GM18951 (cell line): ENCODE results near the gene CTPS2.

Experiments
- POLR2A ChIP-seq: IDR thresholded peaks from 4 replicates; pipeline ENCODE4 v1.6.1; 2011; ENCODE audit warnings: mild to moderate bottlenecking; ENCODE audit not compliant: insufficient read length, insufficient read depth; ENCODE audit errors: extremely low read depth
- in situ Hi-C: fragments of 300-500 bp; cut with MboI; formaldehyde crosslinking; loops from one replicate; pipeline ENCODE4 v1.12.0; 2022; ENCODE audit warnings: low sequenced_read_pairs, mixed read lengths, inconsistent platforms; ENCODE audit not compliant: unreplicated experiment

The CTPS2 gene

DNA sequence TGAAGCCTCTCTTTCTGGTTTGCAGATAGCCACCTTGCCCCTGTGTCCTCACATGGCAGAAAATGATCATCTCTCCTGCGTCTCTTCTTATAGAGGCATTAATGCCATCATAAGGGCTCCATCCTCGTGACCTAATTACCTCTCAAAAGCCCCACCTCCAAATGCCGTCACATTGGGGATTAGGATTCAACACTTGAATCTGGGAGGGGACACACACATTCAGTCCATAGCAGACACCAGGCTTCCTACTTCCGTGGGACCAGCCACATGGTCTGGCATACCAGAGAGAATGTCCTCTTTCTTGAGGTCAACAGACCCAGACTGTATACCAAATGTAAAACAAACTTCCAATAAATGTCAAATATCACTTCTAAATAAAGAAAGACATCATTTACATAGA is 144.8 kb downstream of the CTPS2 start:
- in situ Hi-C loops: no loop called here
- no peak for TF ChIP-seq POLR2A

DNA sequence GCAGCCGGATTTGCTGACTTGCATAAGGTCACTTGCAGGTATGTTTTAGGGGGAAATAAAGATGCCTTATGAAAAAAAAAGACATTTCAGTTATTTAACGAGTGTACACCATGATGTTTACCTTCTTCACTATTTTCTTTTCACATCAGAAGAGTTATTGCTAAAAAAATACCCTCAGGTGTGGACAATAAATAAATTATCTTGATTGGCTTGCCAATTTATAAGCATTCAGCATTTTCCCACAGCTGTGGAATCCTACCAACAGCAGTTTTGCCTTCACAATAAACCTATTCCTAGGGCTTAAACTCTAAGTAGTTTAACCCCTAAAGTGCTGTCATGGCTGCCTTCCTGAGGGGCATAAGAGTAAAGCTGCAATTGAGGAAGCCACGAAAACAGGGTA is 145.9 kb downstream of the CTPS2 start:
- no peak for TF ChIP-seq POLR2A
- in situ Hi-C loops: no loop called here

DNA sequence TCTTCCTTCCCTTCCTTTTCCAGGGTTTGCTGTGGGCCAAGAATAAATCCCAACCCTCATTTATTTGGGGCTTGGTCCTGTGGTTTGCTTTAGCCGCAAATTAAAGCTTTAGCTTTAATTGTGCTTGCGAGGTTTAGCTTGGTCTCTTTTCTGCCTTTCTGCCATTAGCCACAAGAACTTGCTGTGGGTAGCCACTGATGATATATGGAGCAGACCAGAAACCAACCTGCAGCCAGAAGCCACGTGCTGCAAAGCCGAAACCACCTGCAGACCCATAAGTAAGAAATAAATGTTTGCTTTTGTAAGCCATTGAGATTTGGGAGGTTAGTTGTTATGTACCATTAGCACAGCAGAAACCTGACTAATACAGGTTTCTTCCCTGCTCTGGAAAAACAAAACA is 152.3 kb downstream of the CTPS2 start:
- TF ChIP-seq POLR2A: no peak
- in situ Hi-C loops: no loop called here

DNA sequence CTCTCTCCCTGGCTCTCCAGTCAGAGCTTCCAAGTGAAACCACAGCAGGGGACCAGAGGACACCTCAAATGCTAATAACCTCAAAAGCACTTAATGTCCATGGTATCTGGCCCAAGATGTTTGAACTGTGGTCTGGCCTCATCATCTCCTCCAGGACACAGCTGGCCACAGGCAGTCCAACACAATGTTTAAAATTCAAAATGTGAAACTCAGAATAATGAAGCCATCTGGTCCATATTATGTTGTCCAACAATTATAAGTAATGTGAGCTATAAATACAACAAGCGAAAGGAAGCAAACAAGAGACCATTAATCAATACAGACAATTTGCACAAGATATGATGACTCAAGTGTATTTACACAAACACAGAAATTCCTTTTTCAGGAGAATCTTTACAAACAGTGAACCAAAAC is 153.3 kb downstream of the CTPS2 start:
- in situ Hi-C loops: no loop called here
- TF ChIP-seq POLR2A: no peak

DNA sequence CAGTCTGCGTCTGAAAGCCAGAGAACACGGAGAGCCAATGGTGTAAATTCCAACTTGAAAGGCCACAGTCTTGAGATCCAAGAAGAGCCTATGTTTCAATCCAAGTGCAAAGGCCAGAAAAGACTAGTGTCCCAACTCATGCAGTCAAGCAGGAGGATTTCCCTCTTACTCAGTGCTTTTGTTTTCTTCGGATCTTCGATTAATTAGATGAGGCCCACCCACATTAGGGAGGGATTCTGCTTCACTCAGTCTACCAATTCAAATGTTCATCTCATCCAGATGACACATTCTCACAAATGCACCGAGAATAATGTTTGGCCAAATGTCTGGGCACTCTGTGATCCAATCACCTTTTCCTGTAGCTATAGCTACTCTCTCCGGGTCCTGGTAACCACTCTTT is 154.0 kb downstream of the CTPS2 start:
- no peak for TF ChIP-seq POLR2A
- in situ Hi-C loops: no loop called here

DNA sequence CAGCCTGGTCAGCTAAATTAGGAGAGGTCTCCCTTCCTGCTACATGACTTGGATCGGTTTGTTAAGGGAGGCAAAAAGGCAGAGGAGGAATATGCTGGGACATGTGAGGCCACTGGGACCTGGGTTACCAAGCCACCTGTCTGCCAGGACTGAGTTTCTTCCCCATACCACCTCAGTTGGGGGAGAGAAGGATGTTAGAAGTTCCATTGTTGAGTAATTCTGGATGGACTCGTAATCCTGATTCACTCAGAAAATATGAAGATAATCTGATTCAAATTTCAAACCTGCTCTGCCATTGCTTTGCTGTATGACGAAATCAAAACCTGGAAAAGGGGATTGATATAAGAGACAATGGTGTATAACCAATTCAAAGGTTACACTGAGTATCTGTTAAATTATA is 159.9 kb downstream of the CTPS2 start:
- in situ Hi-C loops: no loop called here
- TF ChIP-seq POLR2A: no peak

DNA sequence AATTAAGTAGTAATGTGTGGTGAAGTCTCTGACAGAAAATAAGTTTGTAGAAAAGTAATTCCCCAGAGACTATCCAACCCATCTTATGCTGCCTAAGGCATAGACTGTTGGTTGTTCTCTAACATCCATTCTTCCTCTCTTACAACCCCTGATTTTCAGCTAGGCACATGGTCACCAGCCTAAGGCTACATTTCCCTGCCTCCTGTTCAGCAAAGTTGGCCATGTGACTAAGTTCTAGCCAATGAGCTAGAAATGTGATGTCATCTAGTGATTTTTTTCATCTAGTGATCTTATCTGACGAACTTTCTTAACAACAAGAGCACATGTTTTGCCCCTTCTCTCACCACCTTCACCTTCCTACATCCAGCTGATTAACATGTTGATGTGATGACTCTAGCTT is 164.8 kb downstream of the CTPS2 start:
- in situ Hi-C loops: no loop called here

DNA sequence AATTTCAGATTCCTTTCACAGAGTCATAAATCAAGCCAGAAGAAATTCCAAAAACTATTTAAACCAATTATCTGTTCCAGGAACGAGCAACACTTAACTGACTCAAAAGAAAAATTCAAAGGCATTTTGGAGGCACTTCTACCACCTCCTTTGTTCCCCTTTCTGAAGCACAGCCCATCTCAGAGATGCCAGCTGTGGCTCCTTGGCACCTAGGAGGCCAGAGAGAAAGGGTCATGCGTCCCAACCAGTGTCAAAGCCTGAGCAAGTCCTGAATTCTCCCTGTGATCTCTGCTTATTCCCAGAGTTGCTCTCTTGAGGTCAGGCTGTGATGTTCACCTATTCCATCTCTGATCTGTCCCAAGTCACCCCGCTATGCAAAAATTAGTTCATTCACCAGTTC is 167.5 kb downstream of the CTPS2 start:
- in situ Hi-C loops: no loop called here

More for the DNA sequence above, 164.8 kb downstream of the CTPS2 start:
- no peak for TF ChIP-seq POLR2A

More for the DNA sequence above, 167.5 kb downstream of the CTPS2 start:
- TF ChIP-seq POLR2A: no peak
